GM18517 (cell line): ENCODE data around the gene DUSP11.
"Not testable (repeated sequence)": the region's sequence is repeated elsewhere in the genome, so short reads cannot be mapped to it uniquely, and the experiment has no call there.

Experiments
- ATAC-seq: cut with Tn5 transposase; IDR thresholded peaks from one replicate; pipeline ENCODE4 v1.9.1; 2021; ENCODE audit warnings: mild to moderate bottlenecking, moderate library complexity; ENCODE audit not compliant: unreplicated experiment

DUSP11 gene

DNA sequence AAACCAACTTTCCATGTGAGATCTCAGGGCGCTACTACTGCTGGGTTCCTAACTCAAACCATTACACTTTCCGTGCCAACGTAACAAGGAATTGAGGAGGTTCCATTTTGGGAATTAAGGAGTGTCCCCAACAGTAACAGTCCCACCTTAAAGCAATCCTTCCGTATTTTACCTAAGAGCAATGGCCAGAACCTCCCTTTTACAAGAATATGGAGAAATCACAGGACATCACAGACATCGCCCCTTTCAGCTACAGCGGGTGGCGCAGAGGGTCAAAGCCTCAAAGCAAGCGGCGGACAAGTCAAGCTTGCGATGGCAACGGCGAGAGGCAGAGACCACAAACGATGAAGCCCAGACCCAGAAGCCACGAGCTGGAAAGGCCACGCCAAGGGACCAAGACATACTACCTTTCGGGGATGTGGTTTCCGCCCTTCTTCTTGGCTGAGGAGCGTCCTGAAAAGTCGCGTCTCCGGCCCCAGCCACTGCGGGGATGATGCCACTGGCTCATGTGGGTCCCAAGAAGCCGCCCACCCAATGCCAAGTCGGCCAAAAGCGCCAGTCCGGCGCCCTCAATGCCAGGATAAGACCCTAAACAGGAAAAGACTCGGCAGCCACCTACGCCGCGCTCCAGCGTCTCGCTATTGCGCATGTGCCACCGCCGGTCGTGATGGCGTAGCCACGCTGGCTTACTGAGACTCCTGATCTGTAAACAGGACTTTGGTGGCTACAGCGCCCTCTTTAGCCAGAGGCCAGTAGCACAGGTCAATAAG is at the start of gene DUSP11:
TSS of gene DUSP11 (minus strand) at position 637 of the 770 bp plus-strand sequence. CDS start at position 508, 129 bp downstream.
- ATAC-seq, result peak; percentile 99

DNA sequence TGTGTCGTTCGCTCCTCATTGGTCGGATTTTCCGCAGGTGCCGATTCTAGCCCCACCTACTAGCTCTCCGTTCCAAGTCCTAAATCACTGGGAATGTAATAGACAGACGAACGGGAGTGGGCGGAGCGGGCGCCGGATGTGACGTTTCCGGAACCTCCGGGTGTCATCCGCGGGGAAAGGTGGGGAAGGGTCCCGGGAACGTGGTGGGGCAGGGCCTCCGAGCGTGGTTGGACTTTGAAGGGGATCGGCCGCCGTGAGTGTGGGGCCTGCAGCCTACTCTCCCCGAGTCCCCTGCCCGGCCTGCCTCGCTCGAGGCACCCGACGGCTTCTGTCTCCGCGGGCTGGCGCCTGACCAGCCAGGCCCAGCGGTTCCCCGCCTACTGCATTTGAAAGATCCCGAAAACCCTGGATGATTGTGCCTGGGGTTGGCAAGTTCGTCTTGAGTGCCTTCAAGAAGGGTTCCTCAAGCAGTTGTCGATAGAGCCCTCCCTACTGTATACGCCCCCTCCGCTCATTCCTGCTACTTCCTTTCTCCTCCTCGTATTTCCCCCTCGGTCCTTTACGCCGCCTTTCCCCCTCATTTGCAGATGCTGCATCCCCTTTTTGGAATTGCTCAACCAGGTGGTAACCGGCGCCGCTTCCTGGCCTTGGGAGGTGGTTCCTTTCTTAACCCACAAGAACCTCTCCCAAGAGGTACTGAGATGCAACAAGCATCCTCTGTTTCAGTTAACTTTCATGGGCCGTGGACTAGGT is 49.1 kb upstream of the DUSP11 start, which contains the start of gene STAMBP:
TSS of gene STAMBP (plus strand) at position 144 of the 753 bp plus-strand sequence. CDS start 1,896 bp downstream, outside the sequence.
- peak; percentile 84 for ATAC-seq

DNA sequence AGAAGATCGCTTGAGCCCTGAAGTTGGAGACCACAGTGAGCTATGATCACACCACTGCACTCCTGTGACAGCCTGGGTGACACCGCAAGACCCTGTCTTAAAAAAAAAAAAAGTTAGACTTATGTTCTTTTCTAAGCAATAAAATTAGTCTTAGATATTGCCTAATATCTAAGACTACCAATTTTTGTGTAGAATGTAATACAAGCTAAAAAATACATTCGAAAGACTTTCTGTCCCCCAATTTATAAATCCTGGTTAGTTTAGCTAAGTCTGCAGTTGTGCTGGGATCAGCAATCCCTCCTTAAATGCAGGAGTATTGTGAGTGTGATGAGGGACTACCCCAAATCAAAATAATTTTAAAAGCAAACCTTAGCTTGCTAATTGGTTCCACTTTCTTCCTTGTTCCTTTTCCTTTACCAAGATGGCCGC is 48.5 kb upstream of the DUSP11 start:
- ATAC-seq, result no peak

DNA sequence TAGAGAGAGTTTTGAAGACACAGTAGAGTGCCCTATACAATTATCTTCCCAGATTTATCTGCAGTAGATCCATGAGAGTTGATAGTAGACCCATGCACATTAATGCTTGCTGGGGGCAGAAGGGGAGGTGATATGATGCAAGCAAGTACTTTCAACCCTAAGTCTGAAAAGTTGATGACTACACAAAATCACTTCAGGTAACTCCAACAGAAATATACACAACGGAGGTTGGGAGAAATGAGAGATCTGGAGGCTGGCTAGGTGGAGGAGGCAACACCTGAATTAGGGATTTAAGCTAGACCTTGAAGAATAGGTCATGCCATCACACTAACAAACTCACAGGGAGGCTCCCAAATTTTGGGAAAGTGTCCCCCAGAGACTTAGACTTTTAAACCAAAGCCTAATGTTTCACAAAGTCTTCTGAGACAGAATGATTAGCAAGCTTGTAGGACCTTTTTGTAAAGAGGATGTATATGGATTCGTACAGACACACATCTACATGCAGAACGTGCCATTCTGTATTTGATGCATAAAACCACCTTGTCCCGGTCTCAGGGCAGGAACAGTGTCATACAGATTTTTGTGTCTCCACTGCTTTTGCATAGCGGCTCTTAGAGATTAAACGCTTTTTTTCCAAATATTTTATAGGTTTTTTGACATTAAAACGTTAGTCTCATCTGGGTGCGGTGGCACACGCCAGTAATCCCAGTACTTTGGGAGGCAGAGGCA is 47.9 kb upstream of the DUSP11 start:
- ATAC-seq, result no peak

DNA sequence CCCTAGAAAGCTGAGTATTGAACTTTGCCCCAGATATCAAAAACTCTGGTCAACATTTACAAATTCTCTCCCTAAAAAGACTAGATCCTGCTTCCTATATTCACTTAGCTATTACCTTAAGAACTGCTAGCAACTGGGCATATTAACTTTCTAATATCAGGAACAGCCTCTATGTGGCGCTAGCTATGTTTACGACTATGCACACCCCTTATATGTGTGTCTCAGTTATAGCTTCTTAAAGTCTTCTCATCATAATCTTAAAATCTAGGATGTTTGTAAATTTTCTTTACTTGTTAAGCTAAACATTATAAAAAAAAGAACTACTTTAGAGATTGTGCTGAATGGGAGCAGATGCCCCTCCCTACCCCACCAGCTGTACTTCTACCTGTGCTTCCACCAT is 47.1 kb upstream of the DUSP11 start:
- no peak for ATAC-seq

DNA sequence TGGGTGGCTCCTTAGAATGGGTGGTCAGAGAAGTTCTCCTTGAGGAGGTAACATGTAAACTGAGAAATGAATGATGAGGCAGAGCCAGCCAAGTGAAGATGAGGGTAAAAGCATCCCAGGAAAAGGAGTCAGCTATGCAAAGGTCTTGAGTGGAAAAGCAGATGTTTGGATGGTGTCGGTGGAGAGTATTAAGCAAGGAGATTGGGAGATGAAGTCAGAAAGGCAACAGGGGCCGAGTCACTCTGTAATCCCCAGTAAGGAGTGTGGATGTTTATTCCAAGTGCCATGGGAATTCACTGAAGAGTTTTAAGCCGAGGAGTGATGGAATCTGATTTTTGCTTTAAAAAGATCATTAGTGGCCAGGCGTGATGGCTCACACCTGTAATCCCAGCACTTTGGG is 45.5 kb upstream of the DUSP11 start:
- ATAC-seq, result no peak

DNA sequence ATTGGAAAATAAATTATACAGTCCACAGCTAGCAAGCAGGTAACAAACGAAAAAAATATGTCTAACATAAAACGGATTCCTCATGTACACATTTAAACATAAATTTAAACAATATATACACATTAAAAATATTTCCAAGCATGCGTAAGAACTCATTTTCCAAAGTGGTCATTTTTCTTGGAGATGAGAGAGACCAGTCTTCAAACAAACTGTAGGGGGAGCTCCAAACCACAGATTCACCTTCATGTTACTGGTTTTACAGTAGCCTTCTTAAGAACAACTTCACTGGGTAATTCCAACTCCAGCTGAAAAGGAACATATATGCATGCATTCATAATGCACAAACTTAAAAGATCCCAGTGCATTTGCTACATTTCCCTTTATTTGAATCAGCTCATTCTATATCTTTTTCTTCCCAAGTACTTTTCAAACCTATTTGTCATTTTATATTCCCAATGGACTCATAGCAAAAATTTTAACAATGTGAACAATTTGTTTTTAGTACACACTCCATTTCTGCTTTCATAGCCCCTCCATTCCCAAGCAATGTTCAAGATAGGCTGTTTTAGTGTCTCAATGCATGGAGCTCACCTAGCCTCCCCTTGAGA is 44.1 kb upstream of the DUSP11 start:
- ATAC-seq, result no peak

DNA sequence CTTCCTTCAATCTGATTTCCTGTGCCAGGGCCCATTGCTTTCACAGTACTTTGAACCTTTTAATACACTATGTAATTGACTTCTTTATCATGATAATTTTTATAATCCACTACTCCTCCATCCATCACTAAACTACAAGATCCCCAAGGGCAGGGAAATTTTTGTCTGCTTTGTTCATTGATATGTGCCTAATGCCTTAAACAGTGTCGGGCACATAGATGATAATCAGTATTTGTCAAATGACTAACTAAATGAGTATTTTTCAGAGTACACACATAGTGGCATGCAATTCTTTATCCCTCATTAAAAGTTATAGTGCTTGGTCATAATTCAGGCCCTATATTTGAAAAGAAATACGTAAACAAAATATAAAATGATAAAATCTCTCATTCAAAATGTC is 43.5 kb upstream of the DUSP11 start:
- ATAC-seq, result no peak

DNA sequence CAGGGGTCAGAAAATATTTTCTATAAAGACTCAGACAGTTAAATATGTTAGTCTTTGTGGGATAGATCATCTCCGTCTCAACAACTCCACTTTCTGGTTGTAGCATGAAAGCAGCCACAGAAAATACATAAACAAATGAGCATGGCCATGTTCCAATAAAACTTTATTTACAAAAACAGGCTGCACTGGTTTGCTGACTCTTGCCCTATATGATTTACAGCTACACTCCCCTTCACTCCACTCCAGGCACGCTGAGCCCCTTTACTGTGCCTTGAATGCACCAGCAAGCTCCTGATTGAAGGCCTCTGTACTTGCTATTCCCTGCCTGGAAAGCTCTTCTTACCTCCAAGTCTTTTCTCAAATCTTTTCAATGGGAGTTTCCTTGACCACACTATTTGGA is 43.1 kb upstream of the DUSP11 start:
- no peak for ATAC-seq

DNA sequence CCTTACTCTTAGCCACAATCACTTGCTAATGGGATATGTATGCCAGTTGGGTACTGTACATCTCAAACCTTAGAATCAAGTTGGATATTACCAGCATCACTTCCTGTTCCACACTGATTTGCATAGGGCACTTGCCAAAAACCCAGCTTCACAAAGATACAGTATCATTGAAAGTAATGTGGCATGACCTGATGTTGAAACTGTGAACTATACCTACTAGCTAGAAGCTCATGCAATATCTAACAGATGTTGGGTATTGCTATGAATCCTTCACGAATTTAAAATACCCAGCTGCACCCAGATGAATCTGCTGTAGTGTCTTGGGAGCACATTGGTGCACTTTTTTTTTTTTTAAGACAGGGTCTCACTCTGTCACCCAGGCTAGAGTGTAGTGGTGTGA is 42.4 kb upstream of the DUSP11 start:
- ATAC-seq, result peak; percentile 85

DNA sequence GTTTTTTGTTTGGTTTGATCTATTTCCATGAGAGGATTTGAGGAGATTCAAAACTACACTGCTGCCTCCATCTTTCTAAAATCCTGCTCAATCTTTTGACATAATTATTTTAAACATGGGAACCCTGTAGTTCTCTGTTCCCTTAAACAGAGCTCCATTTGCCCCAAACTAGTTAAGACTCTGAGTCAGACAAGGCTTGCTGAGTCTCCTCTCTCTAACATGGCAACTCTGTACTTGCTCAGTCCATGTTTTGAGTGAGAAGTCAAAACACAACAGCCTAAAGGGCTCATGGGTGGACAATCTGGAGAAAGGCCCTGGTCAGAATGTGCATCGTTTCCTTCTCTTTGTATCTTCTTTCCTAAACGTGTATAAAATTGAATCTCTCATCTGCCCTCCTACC is 41.8 kb upstream of the DUSP11 start:
- ATAC-seq, result no peak

DNA sequence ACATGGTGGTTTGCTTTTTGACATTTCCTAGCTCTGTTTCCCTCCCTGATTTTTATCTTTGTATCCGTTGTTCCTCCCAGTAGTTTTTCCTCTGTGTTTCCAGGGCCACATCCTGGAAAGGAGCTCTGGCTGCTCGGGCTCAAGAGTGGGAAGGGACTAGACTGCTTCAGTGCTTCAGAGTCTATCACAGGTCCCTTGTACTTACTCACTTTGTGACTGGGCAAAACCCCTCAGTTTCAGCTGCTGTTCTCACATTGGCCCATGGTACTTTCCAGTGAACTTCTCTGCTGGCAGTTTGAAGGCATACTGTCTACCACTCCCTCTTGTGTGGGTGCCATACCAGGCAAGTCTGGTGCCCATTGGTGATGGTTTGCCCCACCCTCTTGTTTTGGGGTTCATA is 41.3 kb upstream of the DUSP11 start:
- peak; percentile 66 for ATAC-seq

DNA sequence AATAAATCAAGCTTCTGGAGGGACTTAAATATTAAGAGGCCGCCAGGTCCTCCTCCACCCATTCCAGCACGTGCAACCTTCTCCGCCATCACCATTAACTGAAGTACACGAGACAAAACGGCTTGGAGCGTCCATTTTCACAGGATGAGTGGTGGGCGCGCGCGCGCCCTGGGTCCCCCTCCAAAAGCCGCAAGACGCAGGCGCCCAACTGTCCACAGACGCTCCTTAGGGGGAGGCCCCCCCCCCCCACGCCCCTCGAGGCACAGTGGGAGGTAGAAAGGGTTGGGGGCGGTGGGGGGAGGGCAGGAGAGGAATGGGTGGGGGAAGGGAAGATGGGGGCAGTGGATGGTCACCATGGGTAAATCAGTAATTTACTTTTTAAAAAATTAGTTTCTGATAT is 38.4 kb upstream of the DUSP11 start:
- no peak for ATAC-seq

DNA sequence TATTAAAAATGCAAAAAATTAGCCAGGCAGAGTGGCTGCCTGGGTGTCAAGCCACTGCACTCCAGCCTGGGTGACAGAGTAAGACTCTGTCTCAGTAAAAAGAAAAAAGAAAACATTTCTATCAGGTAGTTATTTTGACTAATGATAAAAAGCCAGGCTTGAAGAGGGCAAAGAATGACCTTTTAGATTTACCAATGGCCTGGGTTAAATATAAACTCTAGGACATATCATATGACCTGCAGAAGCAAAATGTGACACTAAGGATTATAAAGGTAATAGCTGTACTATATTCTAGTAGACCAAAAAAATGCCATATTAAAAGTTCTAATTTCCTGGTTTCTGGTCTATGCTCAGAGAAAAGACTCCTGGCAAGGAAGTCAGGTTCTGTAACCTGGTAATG is 32.7 kb upstream of the DUSP11 start:
- ATAC-seq, result no peak

DNA sequence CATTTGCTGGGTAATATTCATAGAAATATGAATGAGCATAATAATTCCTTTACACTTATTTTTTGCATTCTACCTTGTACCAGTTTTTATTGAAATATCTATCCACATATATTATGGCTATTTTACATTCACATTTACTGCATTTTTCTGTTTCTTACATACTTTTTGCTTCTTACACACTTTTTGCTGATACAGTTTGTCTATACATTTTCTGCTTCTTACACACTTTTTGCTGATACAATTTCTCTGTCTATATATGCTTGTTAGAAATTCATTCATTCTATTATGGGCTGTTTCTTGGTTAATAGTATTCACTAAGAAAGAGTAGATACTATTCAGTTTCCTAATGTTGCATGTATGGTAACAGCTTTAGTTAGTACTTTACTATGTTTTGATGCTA is 32.0 kb upstream of the DUSP11 start:
- ATAC-seq, result no peak

DNA sequence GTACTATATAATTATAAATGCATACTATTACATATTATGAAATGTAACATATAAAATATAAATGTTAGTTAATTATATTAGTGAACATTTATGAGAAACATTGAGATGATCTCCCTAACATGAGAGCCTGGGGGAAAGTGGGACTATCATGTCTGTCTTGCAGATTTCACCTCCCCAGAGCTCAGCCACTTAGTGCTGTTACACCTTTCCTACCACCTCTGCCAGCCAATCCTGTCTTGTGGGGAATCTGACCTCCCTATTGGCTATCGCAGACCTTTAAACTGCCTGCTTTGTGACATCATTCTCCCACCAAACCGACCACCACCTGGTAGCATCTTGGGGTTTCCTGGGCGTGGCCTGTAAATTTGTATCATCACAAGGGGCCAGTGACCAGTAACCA is 4.0 kb upstream of the DUSP11 start, which contains the start of gene C2orf78:
TSS of gene C2orf78 (plus strand) at position 301 of the 400 bp plus-strand sequence. CDS start 127 bp downstream, outside the sequence.
- not testable (repeated sequence) for ATAC-seq

DNA sequence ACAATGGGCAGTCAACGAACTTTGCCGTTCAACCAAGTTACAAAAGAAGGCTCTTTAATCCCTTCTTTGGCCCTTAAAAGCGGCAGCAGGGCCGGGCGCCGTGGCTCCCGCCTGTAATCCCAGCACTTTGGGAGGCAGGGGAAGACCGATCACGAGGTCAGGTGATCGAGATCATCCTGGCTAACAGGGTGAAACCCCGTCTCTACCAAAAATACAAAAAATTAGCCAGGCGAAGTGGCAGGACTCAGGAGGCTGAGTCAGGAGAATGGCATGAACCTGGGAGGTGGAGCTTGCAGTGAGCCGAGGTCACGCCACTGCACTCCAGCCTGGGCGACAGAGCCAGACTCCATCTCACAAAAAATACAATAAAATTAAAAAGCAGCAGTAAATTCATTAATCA is 3.5 kb upstream of the DUSP11 start:
- not testable (repeated sequence) for ATAC-seq

DNA sequence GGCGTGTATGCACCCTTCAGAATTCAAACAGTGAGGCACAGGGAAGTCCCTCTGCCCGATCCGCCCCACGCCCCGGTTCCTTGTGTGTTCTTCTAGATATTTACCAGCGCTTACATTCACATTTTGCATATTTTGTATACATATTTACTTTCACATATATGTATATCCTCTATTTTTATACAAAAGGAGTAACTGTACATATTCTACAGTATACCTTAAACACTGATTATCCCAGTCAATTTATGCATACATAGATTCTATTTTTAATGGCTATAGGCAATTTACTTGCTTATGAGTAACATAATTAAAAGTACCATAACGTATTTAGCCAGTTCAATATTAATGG is 307 bp upstream of the DUSP11 start:
- ATAC-seq, result no peak

DNA sequence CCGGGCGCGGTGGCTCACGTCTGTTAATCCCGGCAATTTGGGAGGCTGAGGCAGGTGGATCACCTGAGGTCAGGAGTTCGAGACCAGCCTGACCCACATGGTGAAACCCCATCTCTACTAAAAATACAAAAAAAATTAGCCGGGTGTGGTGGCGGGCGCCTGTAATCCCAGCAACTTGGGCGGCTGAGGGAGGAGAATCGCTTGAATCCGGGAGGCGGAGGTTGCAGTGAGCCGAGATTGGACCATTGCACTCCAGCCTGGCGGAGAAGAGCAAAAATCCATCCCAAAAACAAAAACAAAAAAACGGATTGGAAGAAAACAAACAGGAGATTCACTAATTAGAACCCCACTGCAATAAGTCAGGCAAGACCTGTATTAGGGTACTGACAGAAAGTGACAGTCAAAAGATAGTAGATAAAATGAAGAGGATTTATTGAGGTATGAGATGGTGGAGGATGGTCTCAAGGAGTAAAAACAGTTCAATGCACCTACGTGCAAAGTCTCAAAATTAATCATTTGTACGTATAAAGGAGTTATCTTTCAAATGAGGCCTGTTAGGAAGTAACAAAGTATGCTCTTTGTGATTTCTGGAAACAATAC is 936 bp downstream of the DUSP11 start:
- not testable (repeated sequence) for ATAC-seq

DNA sequence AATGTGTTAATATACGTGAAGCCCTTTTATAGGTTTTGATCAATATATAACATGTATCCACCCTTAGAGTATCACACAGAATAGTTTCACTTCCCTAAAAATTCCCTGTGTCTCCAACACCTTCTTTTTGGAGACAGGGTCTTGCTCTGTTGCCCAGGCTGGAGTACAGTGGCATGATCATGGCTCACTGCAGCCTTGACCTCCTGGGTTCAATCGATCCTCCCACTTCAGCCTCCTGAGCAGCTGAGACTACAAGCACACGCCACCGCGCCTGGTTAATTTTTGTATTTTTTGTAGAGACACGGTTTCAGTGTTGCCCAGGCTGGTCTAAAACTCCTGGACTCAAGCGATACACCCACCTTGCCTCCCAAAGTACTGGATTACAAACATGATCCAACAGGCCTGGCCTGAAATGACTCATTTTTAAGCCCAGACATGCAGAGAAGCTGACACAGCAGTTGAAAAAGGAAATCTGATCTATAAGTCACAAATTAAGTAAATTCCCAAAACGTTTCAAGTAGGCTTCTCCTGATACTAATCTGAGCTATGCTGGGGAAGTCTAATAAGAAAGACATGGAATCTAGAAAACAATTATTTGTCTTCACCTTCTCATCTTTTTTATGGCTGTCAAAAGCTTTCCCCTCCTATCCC is 2.9 kb downstream of the DUSP11 start:
- no peak for ATAC-seq
